ENCODE measurements around the gene SYNDIG1L. TPM values are rescaled to one million over a fixed set of nuclear protein-coding genes. Genes with fewer than 3 reads are reported as not detected.

SYNDIG1L gene
- total RNA-seq, 1 experiment from 2014 or later, result 1.4 TPM

DNA sequence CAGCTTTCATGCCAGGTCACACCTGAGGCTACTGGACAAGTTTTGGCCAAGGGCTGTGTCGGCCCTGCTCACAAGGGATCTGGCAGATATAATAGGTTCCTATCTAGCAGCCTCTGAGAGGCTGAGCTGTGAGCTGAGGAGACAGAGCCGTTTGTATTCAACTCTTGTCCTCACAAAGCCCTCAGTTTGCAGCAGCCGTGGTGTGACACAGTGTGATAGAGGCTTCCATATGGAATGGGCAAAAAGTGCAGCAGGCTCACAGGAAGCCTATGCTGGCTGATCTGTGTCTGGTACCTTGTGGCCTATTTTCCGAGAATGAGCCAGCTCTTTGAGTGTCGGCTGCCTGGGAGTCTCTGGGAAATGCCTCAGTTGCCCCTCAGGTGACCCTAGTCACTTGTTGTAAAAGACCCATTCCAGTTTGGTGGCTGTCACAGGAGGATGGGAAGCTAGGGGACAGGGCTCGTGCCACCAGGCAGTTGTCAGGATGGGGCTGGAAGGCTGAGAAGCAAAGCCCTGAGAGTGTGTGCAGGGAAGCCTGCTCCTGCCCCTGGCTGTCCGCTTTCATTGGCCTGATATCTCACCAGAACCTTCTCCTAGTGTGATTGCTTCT is 61.6 kb downstream of the SYNDIG1L start (continued):
- TF ChIP-seq, protein P1, sequence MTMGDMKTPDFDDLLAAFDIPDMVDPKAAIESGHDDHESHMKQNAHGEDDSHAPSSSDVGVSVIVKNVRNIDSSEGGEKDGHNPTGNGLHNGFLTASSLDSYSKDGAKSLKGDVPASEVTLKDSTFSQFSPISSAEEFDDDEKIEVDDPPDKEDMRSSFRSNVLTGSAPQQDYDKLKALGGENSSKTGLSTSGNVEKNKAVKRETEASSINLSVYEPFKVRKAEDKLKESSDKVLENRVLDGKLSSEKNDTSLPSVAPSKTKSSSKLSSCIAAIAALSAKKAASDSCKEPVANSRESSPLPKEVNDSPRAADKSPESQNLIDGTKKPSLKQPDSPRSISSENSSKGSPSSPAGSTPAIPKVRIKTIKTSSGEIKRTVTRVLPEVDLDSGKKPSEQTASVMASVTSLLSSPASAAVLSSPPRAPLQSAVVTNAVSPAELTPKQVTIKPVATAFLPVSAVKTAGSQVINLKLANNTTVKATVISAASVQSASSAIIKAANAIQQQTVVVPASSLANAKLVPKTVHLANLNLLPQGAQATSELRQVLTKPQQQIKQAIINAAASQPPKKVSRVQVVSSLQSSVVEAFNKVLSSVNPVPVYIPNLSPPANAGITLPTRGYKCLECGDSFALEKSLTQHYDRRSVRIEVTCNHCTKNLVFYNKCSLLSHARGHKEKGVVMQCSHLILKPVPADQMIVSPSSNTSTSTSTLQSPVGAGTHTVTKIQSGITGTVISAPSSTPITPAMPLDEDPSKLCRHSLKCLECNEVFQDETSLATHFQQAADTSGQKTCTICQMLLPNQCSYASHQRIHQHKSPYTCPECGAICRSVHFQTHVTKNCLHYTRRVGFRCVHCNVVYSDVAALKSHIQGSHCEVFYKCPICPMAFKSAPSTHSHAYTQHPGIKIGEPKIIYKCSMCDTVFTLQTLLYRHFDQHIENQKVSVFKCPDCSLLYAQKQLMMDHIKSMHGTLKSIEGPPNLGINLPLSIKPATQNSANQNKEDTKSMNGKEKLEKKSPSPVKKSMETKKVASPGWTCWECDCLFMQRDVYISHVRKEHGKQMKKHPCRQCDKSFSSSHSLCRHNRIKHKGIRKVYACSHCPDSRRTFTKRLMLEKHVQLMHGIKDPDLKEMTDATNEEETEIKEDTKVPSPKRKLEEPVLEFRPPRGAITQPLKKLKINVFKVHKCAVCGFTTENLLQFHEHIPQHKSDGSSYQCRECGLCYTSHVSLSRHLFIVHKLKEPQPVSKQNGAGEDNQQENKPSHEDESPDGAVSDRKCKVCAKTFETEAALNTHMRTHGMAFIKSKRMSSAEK (CRISPR knock-in tag; IDR thresholded peaks at IDR 0.05; ENCODE audit: borderline replicate concordance), result no peak
- TF ChIP-seq, protein P2, sequence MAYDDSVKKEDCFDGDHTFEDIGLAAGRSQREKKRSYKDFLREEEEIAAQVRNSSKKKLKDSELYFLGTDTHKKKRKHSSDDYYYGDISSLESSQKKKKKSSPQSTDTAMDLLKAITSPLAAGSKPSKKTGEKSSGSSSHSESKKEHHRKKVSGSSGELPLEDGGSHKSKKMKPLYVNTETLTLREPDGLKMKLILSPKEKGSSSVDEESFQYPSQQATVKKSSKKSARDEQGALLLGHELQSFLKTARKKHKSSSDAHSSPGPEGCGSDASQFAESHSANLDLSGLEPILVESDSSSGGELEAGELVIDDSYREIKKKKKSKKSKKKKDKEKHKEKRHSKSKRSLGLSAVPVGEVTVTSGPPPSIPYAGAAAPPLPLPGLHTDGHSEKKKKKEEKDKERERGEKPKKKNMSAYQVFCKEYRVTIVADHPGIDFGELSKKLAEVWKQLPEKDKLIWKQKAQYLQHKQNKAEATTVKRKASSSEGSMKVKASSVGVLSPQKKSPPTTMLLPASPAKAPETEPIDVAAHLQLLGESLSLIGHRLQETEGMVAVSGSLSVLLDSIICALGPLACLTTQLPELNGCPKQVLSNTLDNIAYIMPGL (CRISPR knock-in tag; IDR thresholded peaks at IDR 0.05), result no peak
- TF ChIP-seq PRRX2 (CRISPR knock-in tag; IDR thresholded peaks at IDR 0.05) (no peak), KAT7 (CRISPR knock-in tag; IDR thresholded peaks at IDR 0.05; ENCODE audit: borderline replicate concordance) (no peak), ZBTB21 (CRISPR knock-in tag; IDR thresholded peaks at IDR 0.05; ENCODE audit: borderline replicate concordance) (no peak), GABPB1 (CRISPR knock-in tag; IDR thresholded peaks at IDR 0.05) (no peak), NR1H2 (CRISPR knock-in tag; IDR thresholded peaks at IDR 0.05) (no peak), ZNF423 (CRISPR knock-in tag; IDR thresholded peaks at IDR 0.05) (no peak), NFATC4 (CRISPR knock-in tag; IDR thresholded peaks at IDR 0.05) (no peak), FOXP1 (CRISPR knock-in tag; IDR thresholded peaks at IDR 0.05; ENCODE audit: borderline replicate concordance) (no peak)
- TF ChIP-seq, protein P3, sequence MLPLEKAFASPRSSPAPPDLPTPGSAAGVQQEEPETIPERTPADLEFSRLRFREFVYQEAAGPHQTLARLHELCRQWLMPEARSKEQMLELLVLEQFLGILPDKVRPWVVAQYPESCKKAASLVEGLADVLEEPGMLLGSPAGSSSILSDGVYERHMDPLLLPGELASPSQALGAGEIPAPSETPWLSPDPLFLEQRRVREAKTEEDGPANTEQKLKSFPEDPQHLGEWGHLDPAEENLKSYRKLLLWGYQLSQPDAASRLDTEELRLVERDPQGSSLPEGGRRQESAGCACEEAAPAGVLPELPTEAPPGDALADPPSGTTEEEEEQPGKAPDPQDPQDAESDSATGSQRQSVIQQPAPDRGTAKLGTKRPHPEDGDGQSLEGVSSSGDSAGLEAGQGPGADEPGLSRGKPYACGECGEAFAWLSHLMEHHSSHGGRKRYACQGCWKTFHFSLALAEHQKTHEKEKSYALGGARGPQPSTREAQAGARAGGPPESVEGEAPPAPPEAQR (CRISPR knock-in tag; IDR thresholded peaks at IDR 0.05), result no peak
- TF ChIP-seq, protein P4, sequence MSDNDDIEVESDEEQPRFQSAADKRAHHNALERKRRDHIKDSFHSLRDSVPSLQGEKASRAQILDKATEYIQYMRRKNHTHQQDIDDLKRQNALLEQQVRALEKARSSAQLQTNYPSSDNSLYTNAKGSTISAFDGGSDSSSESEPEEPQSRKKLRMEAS (CRISPR knock-in tag; IDR thresholded peaks at IDR 0.05), result no peak
- TF ChIP-seq, protein P5, sequence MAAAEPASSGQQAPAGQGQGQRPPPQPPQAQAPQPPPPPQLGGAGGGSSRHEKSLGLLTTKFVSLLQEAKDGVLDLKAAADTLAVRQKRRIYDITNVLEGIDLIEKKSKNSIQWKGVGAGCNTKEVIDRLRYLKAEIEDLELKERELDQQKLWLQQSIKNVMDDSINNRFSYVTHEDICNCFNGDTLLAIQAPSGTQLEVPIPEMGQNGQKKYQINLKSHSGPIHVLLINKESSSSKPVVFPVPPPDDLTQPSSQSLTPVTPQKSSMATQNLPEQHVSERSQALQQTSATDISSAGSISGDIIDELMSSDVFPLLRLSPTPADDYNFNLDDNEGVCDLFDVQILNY (CRISPR knock-in tag; IDR thresholded peaks at IDR 0.05), result no peak

DNA sequence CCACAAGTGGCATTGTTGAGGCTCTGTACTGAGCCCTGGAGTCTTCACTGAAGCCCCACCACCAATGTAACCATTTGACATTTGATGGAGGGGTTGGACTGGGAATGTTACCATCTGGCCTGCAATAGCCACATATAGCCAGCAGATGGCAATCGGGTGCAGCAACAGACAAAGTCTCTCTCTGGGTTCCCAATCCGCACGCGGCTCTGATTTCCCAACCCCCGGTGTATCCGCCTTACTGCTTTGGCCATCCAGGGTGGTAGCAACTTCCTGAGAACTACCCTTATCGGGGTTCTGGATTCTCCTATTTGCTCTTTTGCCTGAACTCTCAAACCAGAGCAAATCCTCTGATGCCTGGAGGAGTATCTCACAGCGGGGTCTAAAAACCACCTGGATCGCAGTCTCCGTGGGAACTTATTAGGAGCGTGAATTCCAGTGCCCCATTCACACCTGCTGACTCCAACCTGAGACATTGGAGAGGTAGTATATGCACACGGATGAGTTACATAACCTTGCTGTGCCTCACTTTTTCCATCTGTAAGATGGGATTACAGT is 63.6 kb downstream of the SYNDIG1L start:
- ATAC-seq (peak; percentile 93), DNase-seq (ENCODE audit: low spot score) (peak; percentile 95)
- Mint-ChIP-seq H3K9me3 (no peaks in the 10 kb centered on the region), H3K4me1 (peaks cover 53% of the 10 kb centered on the region), H3K36me3 (peaks cover 29% of the 10 kb centered on the region), H3K4me3 (no peak overlapping the region), H3K27me3 (ENCODE audit: low read depth) (no peaks in the 10 kb centered on the region), H3K27ac (peak overlapping the region; percentile 89)
- POLR2A ChIA-PET, result interaction anchor here (0.7 kb wide), 1 partner anchor 113 kb away, joined by 4 read pairs; no protein-coding TSS in a partner anchor
- CTCF ChIA-PET, result interaction anchor here (1.3 kb wide), 1 partner anchor 63 kb away, joined by 4 read pairs; the partner anchor contains the start of gene SYNDIG1L
- TF ChIP-seq OVOL2 (CRISPR knock-in tag; IDR thresholded peaks at IDR 0.05; ENCODE audit: borderline replicate concordance) (no peak), ETV6 (CRISPR knock-in tag; IDR thresholded peaks at IDR 0.05) (peak; percentile 41; the same call in 1 of the 2 replicates), ATF1 (CRISPR knock-in tag; IDR thresholded peaks at IDR 0.05) (no peak), TP53 (CRISPR knock-in tag; IDR thresholded peaks at IDR 0.05) (peak; percentile 59; the same call in 1 of the 2 replicates), TEAD1 (CRISPR knock-in tag; IDR thresholded peaks at IDR 0.05) (peak; percentile 36; the same call in 1 of the 2 replicates), ZNF121 (CRISPR knock-in tag; IDR thresholded peaks at IDR 0.05) (peak; percentile 64; the same call in 1 of the 2 replicates), RELA (CRISPR knock-in tag; IDR thresholded peaks at IDR 0.05; ENCODE audit: borderline replicate concordance) (no peak)
- TF ChIP-seq, protein P4 (CRISPR knock-in tag; IDR thresholded peaks at IDR 0.05), result peak; percentile 80
- TF ChIP-seq, protein P6, sequence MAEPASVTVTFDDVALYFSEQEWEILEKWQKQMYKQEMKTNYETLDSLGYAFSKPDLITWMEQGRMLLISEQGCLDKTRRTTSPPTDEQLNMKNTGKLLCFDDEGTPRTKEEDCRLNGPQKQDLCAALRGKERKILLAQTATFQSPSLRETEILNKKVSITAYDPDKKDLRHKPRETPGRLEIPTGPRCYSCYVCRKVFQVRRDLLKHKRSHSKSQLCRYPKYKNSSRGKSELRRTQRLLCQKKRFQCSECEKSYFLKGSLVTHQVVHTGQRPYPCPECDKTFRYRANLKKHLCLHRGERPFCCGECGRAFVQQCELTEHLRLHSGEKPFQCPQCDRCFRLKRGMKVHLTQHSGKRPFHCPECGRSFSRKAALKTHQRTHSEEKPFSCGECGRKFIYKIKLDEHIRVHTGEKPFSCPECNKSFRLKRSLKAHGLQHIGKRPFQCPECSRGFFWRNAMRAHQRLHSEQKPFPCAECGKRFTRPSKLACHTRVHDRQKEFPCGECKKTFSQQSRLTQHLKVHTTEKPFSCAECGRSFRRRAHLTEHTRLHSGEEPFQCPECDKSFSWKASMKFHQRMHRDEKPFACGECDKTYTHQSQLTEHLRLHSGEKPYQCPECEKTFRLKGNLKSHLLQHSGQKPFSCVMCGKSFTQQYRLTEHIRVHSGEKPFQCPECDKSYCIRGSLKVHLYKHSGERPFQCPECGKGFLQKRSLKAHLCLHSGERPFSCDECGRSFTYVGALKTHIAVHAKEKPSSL (CRISPR knock-in tag; conservative IDR thresholded peaks at IDR 0.05), result no peak
- TF ChIP-seq, protein P7, sequence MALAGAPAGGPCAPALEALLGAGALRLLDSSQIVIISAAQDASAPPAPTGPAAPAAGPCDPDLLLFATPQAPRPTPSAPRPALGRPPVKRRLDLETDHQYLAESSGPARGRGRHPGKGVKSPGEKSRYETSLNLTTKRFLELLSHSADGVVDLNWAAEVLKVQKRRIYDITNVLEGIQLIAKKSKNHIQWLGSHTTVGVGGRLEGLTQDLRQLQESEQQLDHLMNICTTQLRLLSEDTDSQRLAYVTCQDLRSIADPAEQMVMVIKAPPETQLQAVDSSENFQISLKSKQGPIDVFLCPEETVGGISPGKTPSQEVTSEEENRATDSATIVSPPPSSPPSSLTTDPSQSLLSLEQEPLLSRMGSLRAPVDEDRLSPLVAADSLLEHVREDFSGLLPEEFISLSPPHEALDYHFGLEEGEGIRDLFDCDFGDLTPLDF (CRISPR knock-in tag; IDR thresholded peaks at IDR 0.05), result no peak
